ENCODE data around the gene OPN1MW3.
"Not testable (repeated sequence)": the region's sequence is repeated elsewhere in the genome, so short reads cannot be mapped to it uniquely, and the experiment has no call there.

OPN1MW3 gene

GRCh38 chrX:154257282-154257681 lies at the start of gene OPN1MW3:
TSS of gene OPN1MW3 (plus strand) at chrX:154257582. CDS start at chrX:154257620, 38 bp downstream.
- WGBS (ENCODE audit: insufficient coverage, insufficient read length) = no CpG with 5 or more reads among the region's 17 CpGs
- not testable (repeated sequence) for H3K9me3 ChIP-seq (ENCODE audit: control insufficient read depth, insufficient read depth, low read length)

GRCh38 chrX:154209670-154210418 lies 47.5 kb upstream of the OPN1MW3 start:
- H3K27me3 ChIP-seq (ENCODE audit: control insufficient read depth, insufficient read depth, low read length); DNase-seq (ENCODE audit: low read depth, low spot score); H3K9me3 ChIP-seq (ENCODE audit: control insufficient read depth, insufficient read depth, low read length); H3K27ac ChIP-seq (ENCODE audit: low read length); H3K4me3 ChIP-seq (ENCODE audit: low read length); H3K4me1 ChIP-seq (ENCODE audit: control insufficient read depth, insufficient read depth, low read length); H3K36me3 ChIP-seq (ENCODE audit: control insufficient read depth, insufficient read depth, low read length): not testable (repeated sequence)
- no CpG with 5 or more reads among the region's 21 CpGs for WGBS (ENCODE audit: insufficient coverage, insufficient read length)

More at GRCh38 chrX:154257282-154257681, at the start of gene OPN1MW3:
- not testable (repeated sequence) for H3K27me3 ChIP-seq (ENCODE audit: control insufficient read depth, insufficient read depth, low read length); H3K4me3 ChIP-seq (ENCODE audit: low read length); H3K27ac ChIP-seq (ENCODE audit: low read length); H3K36me3 ChIP-seq (ENCODE audit: control insufficient read depth, insufficient read depth, low read length); DNase-seq (ENCODE audit: low read depth, low spot score); H3K4me1 ChIP-seq (ENCODE audit: control insufficient read depth, insufficient read depth, low read length)

DNA sequence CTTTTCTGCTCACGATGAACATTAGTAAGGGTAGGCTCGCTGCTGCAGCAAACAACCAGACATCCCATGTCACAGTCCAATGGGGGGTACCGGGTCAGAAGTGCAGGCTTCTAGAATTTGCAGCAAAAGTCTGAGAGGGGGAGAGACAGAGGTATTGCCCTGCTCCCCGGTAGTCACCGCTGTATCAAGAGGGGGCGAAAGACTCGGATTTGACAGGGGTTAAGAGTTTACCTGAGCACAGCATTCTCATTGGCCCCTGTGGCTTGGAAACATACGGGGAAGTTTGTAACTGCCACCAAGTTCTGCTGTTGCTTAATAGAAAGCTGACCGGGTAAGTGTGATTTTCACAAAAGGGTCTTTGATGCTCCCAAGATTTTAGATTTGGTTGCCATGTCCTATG lies 46.3 kb upstream of the OPN1MW3 start:
- not testable (repeated sequence) for H3K9me3 ChIP-seq (ENCODE audit: control insufficient read depth, insufficient read depth, low read length); H3K27me3 ChIP-seq (ENCODE audit: control insufficient read depth, insufficient read depth, low read length); H3K4me1 ChIP-seq (ENCODE audit: control insufficient read depth, insufficient read depth, low read length); H3K4me3 ChIP-seq (ENCODE audit: low read length); DNase-seq (ENCODE audit: low read depth, low spot score); H3K27ac ChIP-seq (ENCODE audit: low read length); H3K36me3 ChIP-seq (ENCODE audit: control insufficient read depth, insufficient read depth, low read length)
- WGBS (ENCODE audit: insufficient coverage, insufficient read length) = no CpG with 5 or more reads among the region's 9 CpGs

DNA sequence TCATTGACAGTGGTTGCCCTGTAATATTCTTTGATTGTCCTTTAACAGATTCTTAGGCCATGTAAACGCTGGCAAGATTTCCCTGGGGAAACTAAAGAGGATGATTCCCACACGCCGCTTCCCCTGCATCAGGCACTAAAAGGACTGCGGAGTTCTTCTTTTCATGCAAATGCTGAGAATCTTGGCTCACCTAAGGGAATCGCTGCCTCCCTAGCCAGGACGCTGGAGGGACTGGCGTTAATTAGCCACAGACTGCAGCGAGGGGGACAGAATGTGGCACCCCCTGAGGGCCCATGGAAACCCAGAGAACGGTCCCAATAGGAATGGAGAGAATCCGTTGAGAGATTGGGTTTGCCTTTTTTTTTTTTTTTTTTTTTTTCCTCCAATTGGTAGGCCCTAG lies 45.9 kb upstream of the OPN1MW3 start:
- not testable (repeated sequence) for H3K9me3 ChIP-seq (ENCODE audit: control insufficient read depth, insufficient read depth, low read length); H3K27me3 ChIP-seq (ENCODE audit: control insufficient read depth, insufficient read depth, low read length); DNase-seq (ENCODE audit: low read depth, low spot score); H3K36me3 ChIP-seq (ENCODE audit: control insufficient read depth, insufficient read depth, low read length); H3K4me3 ChIP-seq (ENCODE audit: low read length); H3K4me1 ChIP-seq (ENCODE audit: control insufficient read depth, insufficient read depth, low read length); H3K27ac ChIP-seq (ENCODE audit: low read length)
- no CpG with 5 or more reads among the region's 10 CpGs for WGBS (ENCODE audit: insufficient coverage, insufficient read length)

GRCh38 chrX:154219456-154219855 lies 37.9 kb upstream of the OPN1MW3 start, which contains the start of gene OPN1MW2:
TSS of gene OPN1MW2 (plus strand) at chrX:154219756. CDS start at chrX:154219816, 60 bp downstream.
- not testable (repeated sequence) for H3K4me3 ChIP-seq (ENCODE audit: low read length); H3K36me3 ChIP-seq (ENCODE audit: control insufficient read depth, insufficient read depth, low read length); H3K4me1 ChIP-seq (ENCODE audit: control insufficient read depth, insufficient read depth, low read length); H3K9me3 ChIP-seq (ENCODE audit: control insufficient read depth, insufficient read depth, low read length); H3K27ac ChIP-seq (ENCODE audit: low read length); H3K27me3 ChIP-seq (ENCODE audit: control insufficient read depth, insufficient read depth, low read length); DNase-seq (ENCODE audit: low read depth, low spot score)
- no CpG with 5 or more reads among the region's 16 CpGs for WGBS (ENCODE audit: insufficient coverage, insufficient read length)

DNA sequence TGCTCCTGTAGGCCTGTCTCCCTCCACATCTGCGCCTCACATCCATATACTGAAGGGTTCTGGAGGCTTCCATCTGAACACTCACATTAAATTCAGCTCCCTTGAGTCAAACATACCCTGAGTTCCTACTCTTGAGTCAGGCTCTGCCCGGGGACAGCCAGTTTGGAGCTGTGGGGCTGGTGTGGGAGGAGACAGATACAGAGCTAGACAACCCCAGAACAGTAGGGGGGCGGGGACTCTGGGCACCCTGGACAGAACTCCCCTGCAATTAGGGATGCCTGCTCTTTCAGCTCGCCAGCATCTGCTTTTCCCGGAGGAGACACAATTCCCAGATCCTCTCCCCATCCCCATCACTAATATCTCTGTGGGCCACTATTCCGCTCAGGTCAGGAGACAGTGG lies 32.1 kb upstream of the OPN1MW3 start:
- not testable (repeated sequence) for H3K4me3 ChIP-seq (ENCODE audit: low read length); H3K27ac ChIP-seq (ENCODE audit: low read length); H3K36me3 ChIP-seq (ENCODE audit: control insufficient read depth, insufficient read depth, low read length); DNase-seq (ENCODE audit: low read depth, low spot score); H3K4me1 ChIP-seq (ENCODE audit: control insufficient read depth, insufficient read depth, low read length); H3K27me3 ChIP-seq (ENCODE audit: control insufficient read depth, insufficient read depth, low read length); H3K9me3 ChIP-seq (ENCODE audit: control insufficient read depth, insufficient read depth, low read length)
- no CpG with 5 or more reads among the region's 6 CpGs for WGBS (ENCODE audit: insufficient coverage, insufficient read length)

DNA sequence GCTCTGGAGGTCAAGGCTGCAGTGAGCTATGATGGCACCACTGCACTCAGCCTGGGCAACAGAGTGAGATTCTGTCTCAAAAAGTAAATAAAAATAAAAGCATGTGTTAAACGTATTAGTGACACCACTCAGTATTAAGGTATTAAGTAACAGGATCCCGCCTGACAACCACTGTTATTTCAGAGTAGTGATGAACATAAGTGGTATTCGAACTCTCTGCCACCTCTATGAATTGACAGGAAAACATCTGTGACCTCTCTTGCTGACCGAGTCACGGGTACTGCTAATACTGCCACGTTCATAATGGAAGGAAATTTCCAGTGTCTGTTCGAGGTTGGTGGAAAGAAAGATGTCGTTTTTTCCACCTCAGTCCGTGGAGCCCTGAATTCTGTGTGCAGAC lies 30.7 kb upstream of the OPN1MW3 start:
- WGBS (ENCODE audit: insufficient coverage, insufficient read length) = no CpG with 5 or more reads among the region's 9 CpGs

DNA sequence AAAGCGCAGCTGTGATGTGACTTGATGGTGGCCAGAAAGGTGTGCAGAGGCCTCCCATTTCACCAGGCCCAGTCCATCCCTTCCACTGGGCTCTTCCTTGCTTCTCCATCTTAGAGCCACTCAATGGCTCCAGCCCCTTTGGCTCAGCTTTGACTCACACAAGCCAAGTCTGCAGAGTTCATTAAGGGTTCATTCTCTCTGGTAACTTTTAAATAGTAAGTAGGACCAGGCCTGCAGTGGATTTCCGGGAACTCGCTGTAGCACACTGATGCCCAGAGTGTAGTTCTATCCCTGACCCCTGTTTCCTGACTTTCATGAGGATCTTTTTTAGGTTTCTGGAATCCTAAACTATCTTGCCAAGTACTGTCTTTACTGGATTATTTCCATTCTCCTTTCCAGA lies 25.9 kb upstream of the OPN1MW3 start:
- H3K27me3 ChIP-seq (ENCODE audit: control insufficient read depth, insufficient read depth, low read length); H3K9me3 ChIP-seq (ENCODE audit: control insufficient read depth, insufficient read depth, low read length); H3K27ac ChIP-seq (ENCODE audit: low read length); H3K36me3 ChIP-seq (ENCODE audit: control insufficient read depth, insufficient read depth, low read length); H3K4me1 ChIP-seq (ENCODE audit: control insufficient read depth, insufficient read depth, low read length); H3K4me3 ChIP-seq (ENCODE audit: low read length); DNase-seq (ENCODE audit: low read depth, low spot score): not testable (repeated sequence)
- WGBS (ENCODE audit: insufficient coverage, insufficient read length) = no CpG with 5 or more reads among the region's 3 CpGs

More for the DNA sequence above, 30.7 kb upstream of the OPN1MW3 start:
- not testable (repeated sequence) for DNase-seq (ENCODE audit: low read depth, low spot score); H3K27ac ChIP-seq (ENCODE audit: low read length); H3K9me3 ChIP-seq (ENCODE audit: control insufficient read depth, insufficient read depth, low read length); H3K36me3 ChIP-seq (ENCODE audit: control insufficient read depth, insufficient read depth, low read length); H3K4me3 ChIP-seq (ENCODE audit: low read length); H3K4me1 ChIP-seq (ENCODE audit: control insufficient read depth, insufficient read depth, low read length); H3K27me3 ChIP-seq (ENCODE audit: control insufficient read depth, insufficient read depth, low read length)

DNA sequence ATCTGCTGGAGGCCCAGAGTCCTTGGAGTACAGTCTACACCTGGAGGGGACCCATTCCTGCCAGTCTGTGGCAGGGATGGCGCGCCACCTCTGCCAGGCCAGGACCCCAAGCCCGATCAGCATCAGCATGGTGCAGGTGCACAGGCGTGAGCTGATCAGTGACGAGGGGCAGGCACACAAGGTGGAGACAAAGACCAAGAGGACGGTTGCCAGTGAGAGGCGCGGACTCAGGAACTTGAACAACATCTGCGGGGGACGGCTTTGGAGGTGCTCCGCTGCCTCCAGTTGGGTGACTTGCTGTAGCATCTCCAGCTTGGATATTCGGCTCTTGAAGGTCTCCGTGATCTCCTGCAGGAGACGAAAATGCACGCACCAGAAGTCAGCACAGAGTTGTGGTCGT lies 23.8 kb upstream of the OPN1MW3 start:
- not testable (repeated sequence) for H3K4me3 ChIP-seq (ENCODE audit: low read length); H3K4me1 ChIP-seq (ENCODE audit: control insufficient read depth, insufficient read depth, low read length); H3K27ac ChIP-seq (ENCODE audit: low read length); H3K27me3 ChIP-seq (ENCODE audit: control insufficient read depth, insufficient read depth, low read length); H3K9me3 ChIP-seq (ENCODE audit: control insufficient read depth, insufficient read depth, low read length); DNase-seq (ENCODE audit: low read depth, low spot score); H3K36me3 ChIP-seq (ENCODE audit: control insufficient read depth, insufficient read depth, low read length)
- no CpG with 5 or more reads among the region's 16 CpGs for WGBS (ENCODE audit: insufficient coverage, insufficient read length)

DNA sequence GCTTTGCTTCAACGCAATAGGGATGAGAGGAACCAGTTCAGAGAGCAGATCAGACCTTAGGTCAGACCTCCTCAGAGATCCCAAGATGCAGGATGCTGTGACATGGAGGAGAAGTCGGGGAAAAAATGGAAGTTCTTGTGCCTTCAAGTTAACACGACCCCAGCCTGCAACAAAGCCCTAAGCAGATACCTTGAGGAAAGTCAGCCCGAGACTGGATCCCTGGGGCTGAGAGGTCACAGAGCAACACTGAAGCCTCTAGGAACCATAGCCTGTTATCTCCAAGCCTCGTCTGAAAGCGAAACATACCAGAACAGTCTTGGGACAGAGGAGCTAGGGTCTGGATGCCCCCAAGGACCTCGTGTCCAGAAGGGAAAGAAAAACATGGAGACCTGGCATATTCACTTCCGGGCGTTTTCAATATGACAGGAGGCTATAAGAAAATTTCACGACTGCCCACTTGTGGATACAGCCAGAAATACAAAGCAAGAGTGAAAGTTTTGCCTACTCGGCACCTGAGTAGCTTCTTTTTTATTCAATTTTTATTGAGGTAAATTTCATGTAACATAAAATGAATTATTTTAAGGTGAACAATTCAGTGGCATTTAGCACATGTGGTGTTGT lies 18.3 kb upstream of the OPN1MW3 start:
- no CpG with 5 or more reads among the region's 11 CpGs for WGBS (ENCODE audit: insufficient coverage, insufficient read length)
- not testable (repeated sequence) for DNase-seq (ENCODE audit: low read depth, low spot score)

More for the DNA sequence above, 18.3 kb upstream of the OPN1MW3 start:
- H3K36me3 ChIP-seq (ENCODE audit: control insufficient read depth, insufficient read depth, low read length); H3K4me3 ChIP-seq (ENCODE audit: low read length); H3K27me3 ChIP-seq (ENCODE audit: control insufficient read depth, insufficient read depth, low read length); H3K9me3 ChIP-seq (ENCODE audit: control insufficient read depth, insufficient read depth, low read length); H3K27ac ChIP-seq (ENCODE audit: low read length); H3K4me1 ChIP-seq (ENCODE audit: control insufficient read depth, insufficient read depth, low read length): not testable (repeated sequence)
